ENCODE results near the gene EIF2AK3. TPM values are rescaled to one million over a fixed set of nuclear protein-coding genes. Genes with fewer than 3 reads are reported as not detected.

EIF2AK3 gene
- total RNA-seq = 10 to 100 TPM; 32.4 to 34.1 TPM

GRCh38 chr2:88627055-88627855 is at the start of gene EIF2AK3:
Gene EIF2AK3, minus strand, starts transcription at chr2:88627464. Its CDS starts 190 bp downstream, at chr2:88627274.
- ATAC-seq = peak; percentile 91 to 93
- Mint-ChIP-seq H3K4me1 (ENCODE audit: low read depth in 2 of 2) (peaks cover 13 to 14% of the 10 kb centered on the region in 2 donors), H3K4me3 (no peak within 1 kb of the TSS), H3K36me3 (no peaks in the 10 kb centered on the region), H3K27me3 (no peaks in the 10 kb centered on the region), H3K27ac (no peak within 1 kb of the TSS), H3K9me3 (no peaks in the 10 kb centered on the region)
- DNase-seq (ENCODE audit: low spot score) = peak; percentile 99

DNA sequence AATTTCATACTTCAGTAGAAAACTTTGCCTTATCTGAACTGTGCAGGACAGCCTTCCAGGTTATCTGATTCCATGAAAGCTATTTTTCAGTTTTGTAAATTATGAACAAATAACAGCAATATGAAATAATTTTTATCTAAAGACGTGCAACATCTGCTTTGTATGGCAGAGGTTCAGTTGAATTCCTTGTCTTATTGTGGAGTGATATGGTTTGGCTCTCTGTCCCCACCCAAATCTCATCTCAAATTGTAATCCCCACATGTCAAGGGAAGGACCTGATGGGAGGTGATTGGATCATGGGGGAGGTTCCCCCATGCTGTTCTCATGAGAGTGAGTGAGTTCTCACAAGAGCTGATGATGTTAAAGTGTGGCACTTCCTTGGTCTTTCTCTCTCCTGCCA is 46.1 kb upstream of the EIF2AK3 start:
- no peaks in the 10 kb centered on the region for H3K4me1 Mint-ChIP-seq (ENCODE audit: low read depth in 2 of 2)
- H3K27me3 Mint-ChIP-seq = peaks cover 4 to 13% of the 10 kb centered on the region in 2 donors
- no peak overlapping the region for H3K4me3 Mint-ChIP-seq
- H3K36me3 Mint-ChIP-seq = no peaks in the 10 kb centered on the region
- ATAC-seq (no peak), DNase-seq (ENCODE audit: low spot score) (no peak)
- no peak overlapping the region for H3K27ac Mint-ChIP-seq
- no peaks in the 10 kb centered on the region for H3K9me3 Mint-ChIP-seq

DNA sequence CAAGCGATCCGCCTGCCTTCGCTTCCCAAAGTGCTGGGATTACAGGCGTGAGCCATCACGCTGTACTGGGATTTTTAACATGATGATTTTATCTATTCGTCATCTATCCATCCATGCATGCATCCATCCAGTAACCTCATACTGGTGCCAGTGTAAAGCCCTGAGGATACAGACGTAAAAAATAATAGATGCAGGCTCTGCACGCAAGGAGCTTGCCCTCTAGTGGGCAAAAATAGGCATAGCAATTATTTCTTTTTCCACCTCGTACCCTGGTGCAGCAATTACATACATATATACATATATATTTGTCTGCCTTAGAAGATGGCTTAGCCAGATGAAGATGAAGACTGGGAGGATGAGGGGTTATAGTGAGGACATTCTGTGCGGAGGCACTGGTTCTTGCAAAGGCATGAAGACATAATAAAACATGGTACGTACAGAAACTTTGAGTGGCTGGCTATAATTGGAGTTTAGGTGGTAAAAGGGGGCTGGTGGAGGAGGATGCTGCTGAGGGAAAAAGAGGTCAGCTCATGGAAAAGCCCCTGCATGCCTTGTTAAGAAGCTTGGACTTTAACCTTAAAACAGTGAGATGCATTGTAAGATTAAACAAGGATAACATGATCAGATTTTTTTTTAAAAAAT is 44.6 kb upstream of the EIF2AK3 start:
- no peaks in the 10 kb centered on the region for H3K9me3 Mint-ChIP-seq
- H3K4me3 Mint-ChIP-seq = no peak overlapping the region
- H3K4me1 Mint-ChIP-seq (ENCODE audit: low read depth in 2 of 2) = peaks cover 5 to 6% of the 10 kb centered on the region in 2 donors
- ATAC-seq (peak; percentile 52 to 71), DNase-seq (ENCODE audit: low spot score) (no peak)
- peaks cover 4 to 8% of the 10 kb centered on the region in 2 donors for H3K27me3 Mint-ChIP-seq
- no peak overlapping the region for H3K27ac Mint-ChIP-seq
- no peaks in the 10 kb centered on the region for H3K36me3 Mint-ChIP-seq

DNA sequence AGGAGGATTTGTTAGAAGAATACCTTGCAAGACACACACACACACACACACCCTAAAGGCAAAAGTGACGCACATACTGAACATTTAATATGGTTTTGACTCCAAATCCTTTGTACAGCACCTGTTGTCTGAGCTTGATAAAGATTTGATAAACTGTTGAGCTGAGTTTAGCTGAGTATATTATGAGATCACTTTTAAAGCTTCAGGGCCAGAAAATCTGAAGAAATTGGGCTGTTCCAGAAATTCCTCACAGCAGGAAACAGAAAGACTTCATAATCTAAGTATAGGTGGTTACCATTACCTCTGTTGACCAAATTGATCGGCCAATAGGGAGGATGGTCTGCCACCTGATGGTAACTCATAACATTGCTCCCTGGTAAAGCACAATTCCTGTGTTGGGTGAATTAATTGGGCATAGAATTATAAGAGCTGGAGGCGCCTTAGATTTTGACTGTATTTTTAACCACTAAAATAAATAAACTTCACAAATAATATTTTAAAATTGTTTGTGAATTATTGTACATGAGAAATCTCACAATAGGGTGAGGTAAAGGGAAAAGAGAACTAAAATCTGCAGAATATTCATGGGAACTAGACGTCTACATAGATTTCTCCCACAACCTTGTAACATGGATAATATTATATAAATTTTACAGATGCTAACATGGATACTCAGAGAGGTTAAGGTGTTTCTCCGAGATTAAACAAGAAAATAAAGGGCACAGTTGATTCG is 42.4 kb upstream of the EIF2AK3 start:
- H3K27me3 Mint-ChIP-seq = peaks cover 4 to 8% of the 10 kb centered on the region in 2 donors
- H3K36me3 Mint-ChIP-seq = no peaks in the 10 kb centered on the region
- peak; percentile 64 for DNase-seq (ENCODE audit: low spot score)
- ATAC-seq = peak; percentile 60 to 61
- no peaks in the 10 kb centered on the region for H3K9me3 Mint-ChIP-seq
- no peak overlapping the region for H3K27ac Mint-ChIP-seq
- peaks cover 5 to 6% of the 10 kb centered on the region in 2 donors for H3K4me1 Mint-ChIP-seq (ENCODE audit: low read depth in 2 of 2)
- H3K4me3 Mint-ChIP-seq = no peak overlapping the region

DNA sequence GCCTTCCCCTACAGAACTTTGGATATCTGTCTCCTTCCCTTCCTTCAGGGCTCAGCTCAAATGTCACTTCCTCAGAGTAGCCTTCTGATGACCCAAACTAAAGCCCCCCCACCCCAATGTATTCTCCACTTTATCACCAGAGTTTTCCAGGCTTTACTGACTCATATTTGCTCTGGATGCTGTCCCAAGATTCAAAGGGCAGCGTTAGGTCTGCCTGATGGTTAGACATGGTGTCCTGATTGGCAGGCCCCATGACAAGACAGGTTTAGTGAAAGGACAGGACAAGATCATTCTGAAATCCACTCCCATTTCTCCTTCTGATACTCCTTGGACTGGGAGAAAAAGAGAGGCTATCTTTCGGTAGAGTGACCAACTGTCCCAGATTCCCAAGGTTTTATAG is 41.6 kb upstream of the EIF2AK3 start:
- H3K36me3 Mint-ChIP-seq = no peaks in the 10 kb centered on the region
- no peak overlapping the region for H3K27ac Mint-ChIP-seq
- DNase-seq (ENCODE audit: low spot score) = no peak
- peaks cover 4% of the 10 kb centered on the region in 2 donors for H3K27me3 Mint-ChIP-seq
- H3K9me3 Mint-ChIP-seq = no peaks in the 10 kb centered on the region
- ATAC-seq = no peak
- no peak overlapping the region for H3K4me3 Mint-ChIP-seq
- peaks cover 5 to 6% of the 10 kb centered on the region in 2 donors for H3K4me1 Mint-ChIP-seq (ENCODE audit: low read depth in 2 of 2)

DNA sequence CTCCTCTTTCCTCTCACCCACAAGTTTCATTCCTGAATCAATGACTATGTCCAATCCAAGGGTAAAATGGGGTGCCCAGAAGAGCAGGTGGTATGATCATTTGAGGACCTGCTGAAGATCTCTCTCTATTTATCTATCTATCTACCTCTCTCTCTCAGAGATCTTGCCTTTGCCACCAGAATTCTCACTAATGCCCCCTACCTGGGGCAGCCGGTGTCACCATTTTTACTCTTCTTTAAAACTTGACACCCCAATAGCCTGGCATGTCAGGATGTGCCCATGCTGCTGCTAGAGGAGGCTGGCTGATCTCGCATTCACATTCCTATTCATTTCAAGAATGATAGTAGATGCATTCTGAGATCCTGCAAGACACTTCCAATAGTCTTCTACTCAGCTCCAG is 40.0 kb upstream of the EIF2AK3 start:
- H3K27ac Mint-ChIP-seq = peak overlapping the region in 1 of 2 donors; percentile 73
- no peak for DNase-seq (ENCODE audit: low spot score)
- ATAC-seq = no peak
- no peaks in the 10 kb centered on the region for H3K36me3 Mint-ChIP-seq
- H3K27me3 Mint-ChIP-seq = peaks cover 0 to 3% of the 10 kb centered on the region in 2 donors
- H3K4me1 Mint-ChIP-seq (ENCODE audit: low read depth in 2 of 2) = peaks cover 5 to 6% of the 10 kb centered on the region in 2 donors
- no peak overlapping the region for H3K4me3 Mint-ChIP-seq
- no peaks in the 10 kb centered on the region for H3K9me3 Mint-ChIP-seq

GRCh38 chr2:88666576-88666975 is 39.3 kb upstream of the EIF2AK3 start:
- DNase-seq (ENCODE audit: low spot score) (no peak), ATAC-seq (peak in 1 of 2 donors; percentile 24)
- no peak overlapping the region for H3K4me3 Mint-ChIP-seq
- no peaks in the 10 kb centered on the region for H3K27me3 Mint-ChIP-seq
- peaks cover 5 to 6% of the 10 kb centered on the region in 2 donors for H3K4me1 Mint-ChIP-seq (ENCODE audit: low read depth in 2 of 2)
- peak overlapping the region in 1 of 2 donors; percentile 73 for H3K27ac Mint-ChIP-seq
- H3K9me3 Mint-ChIP-seq = no peaks in the 10 kb centered on the region
- no peaks in the 10 kb centered on the region for H3K36me3 Mint-ChIP-seq

DNA sequence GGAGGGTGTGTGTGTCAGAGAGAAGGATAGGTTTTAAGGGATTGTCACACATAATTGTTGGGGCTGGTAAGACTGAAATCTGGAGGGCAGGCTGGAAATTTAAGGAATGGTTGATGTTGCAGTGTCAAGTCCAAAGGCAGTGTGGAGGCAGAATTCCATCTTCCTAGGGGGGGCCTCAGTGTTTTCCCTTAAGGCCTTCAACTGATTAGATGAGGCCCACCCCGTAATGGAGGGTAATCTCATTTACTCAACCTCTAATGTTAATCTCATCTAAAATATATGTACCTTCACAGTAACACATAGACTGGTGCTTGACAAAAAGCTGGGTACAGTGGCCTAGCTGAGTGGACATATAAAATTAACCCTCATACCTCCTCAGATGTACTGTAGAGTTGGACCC is 33.4 kb upstream of the EIF2AK3 start:
- no peak overlapping the region for H3K4me3 Mint-ChIP-seq
- no peak for DNase-seq (ENCODE audit: low spot score)
- no peak overlapping the region for H3K27ac Mint-ChIP-seq
- H3K36me3 Mint-ChIP-seq = no peaks in the 10 kb centered on the region
- H3K9me3 Mint-ChIP-seq = no peaks in the 10 kb centered on the region
- no peaks in the 10 kb centered on the region for H3K27me3 Mint-ChIP-seq
- H3K4me1 Mint-ChIP-seq (ENCODE audit: low read depth in 2 of 2) = no peaks in the 10 kb centered on the region
- ATAC-seq = no peak

DNA sequence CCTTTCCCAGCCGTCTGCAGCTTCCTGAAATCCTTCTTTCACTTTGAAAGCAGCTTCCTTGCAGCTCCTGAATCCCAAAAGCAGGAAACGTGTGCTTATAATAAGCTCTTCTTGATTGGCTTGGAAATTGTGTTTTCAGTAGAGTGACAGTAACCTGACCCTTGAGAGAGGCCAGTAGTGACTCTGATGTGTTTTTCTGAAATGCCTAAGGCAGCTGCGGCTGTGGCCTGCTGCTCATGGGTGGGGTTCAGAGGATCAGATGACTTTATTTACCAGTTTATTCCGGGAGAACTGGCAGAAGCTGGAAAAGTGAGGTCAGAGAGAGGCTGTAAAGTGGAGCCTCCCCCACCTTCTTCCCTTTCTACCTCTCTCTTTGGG is 32.3 kb upstream of the EIF2AK3 start:
- Mint-ChIP-seq H3K4me3 (no peak overlapping the region), H3K4me1 (ENCODE audit: low read depth in 2 of 2) (no peaks in the 10 kb centered on the region), H3K9me3 (no peaks in the 10 kb centered on the region), H3K27me3 (no peaks in the 10 kb centered on the region), H3K27ac (no peak overlapping the region), H3K36me3 (no peaks in the 10 kb centered on the region)
- DNase-seq (ENCODE audit: low spot score) (no peak), ATAC-seq (no peak)

DNA sequence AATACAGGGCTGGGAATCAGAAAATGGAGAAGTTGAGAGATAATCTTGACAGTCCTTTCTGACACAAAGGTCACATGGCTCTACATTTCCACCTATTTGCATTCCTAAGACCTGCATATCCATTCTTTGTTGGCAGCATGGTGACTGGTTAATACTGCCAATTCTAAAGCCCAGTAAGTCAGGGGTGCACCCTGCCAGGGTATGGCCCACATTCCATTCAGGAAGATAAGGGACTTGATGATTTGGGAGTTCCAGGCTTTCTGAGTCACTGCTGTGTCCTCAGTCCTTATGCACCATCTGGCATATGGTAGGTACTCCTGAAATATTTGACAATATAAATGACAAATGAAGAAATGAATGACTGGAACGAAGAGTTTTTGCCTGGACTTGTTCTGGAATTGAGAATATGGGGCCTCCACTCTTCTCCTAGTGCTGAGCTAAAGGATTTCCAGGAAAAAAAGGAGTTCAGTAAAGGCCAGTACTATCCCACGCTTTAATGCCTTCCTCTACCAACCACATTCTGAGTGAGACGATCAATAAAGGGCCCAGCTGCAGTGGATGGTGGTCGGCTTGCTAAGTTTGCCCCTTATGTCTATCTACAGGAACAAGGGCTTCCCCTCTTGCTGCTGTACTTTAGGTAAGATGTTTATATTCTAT is 31.7 kb upstream of the EIF2AK3 start:
- Mint-ChIP-seq H3K27ac (no peak overlapping the region), H3K27me3 (no peaks in the 10 kb centered on the region), H3K9me3 (no peaks in the 10 kb centered on the region), H3K36me3 (no peaks in the 10 kb centered on the region), H3K4me3 (no peak overlapping the region), H3K4me1 (ENCODE audit: low read depth in 2 of 2) (no peaks in the 10 kb centered on the region)
- no peak for DNase-seq (ENCODE audit: low spot score)
- ATAC-seq = no peak

GRCh38 chr2:88658326-88658725 is 31.1 kb upstream of the EIF2AK3 start:
- no peak for DNase-seq (ENCODE audit: low spot score)
- H3K27ac Mint-ChIP-seq = no peak overlapping the region
- ATAC-seq = no peak
- H3K27me3 Mint-ChIP-seq = no peaks in the 10 kb centered on the region
- H3K36me3 Mint-ChIP-seq = no peaks in the 10 kb centered on the region
- no peak overlapping the region for H3K4me3 Mint-ChIP-seq
- no peaks in the 10 kb centered on the region for H3K9me3 Mint-ChIP-seq
- H3K4me1 Mint-ChIP-seq (ENCODE audit: low read depth in 2 of 2) = no peaks in the 10 kb centered on the region

DNA sequence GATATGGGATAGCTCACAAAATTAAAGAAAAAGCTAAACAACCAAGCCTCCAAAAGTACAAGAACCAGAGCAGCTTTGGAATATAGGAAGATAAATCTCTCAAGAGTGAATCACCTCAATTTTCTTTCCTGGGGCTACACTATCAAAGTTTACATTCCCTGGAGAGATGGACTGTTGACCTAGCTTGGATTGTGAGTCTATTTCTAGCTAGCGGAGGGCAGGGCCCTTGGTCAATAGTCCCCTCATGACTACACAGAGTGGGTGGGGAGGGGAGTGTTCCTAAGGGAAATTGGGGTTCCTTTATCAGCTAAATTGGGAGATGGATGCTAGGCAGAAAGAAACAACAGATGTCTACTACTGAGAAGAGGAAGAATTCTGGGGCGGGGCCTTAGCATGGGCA is 29.9 kb upstream of the EIF2AK3 start:
- H3K9me3 Mint-ChIP-seq = no peaks in the 10 kb centered on the region
- H3K27me3 Mint-ChIP-seq = no peaks in the 10 kb centered on the region
- H3K36me3 Mint-ChIP-seq = no peaks in the 10 kb centered on the region
- H3K4me1 Mint-ChIP-seq (ENCODE audit: low read depth in 2 of 2) = peaks cover 0 to under 1% of the 10 kb centered on the region in 2 donors
- DNase-seq (ENCODE audit: low spot score) = no peak
- no peak for ATAC-seq
- H3K4me3 Mint-ChIP-seq = no peak overlapping the region
- H3K27ac Mint-ChIP-seq = no peak overlapping the region

DNA sequence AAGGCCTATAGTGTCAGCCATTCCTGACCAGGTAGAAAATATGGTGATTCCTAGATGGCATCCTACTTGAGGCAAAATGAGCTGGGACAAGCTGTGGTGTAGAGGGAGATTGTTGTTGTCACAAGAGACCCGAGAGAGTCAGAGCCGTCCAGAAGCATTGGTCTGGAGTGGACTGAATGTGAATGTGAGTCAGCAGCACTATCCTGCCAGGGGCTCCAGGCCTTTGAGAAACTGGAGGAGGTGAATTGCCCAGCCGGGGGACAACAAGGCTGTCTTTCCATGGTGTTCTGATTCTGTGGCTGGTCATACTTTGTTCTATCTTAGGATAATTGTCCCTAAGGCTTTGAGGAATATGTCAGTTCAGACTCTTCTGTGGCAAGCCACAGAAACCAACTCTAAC is 29.4 kb upstream of the EIF2AK3 start:
- Mint-ChIP-seq H3K36me3 (no peaks in the 10 kb centered on the region), H3K4me3 (no peak overlapping the region), H3K9me3 (no peaks in the 10 kb centered on the region), H3K27me3 (no peaks in the 10 kb centered on the region), H3K4me1 (ENCODE audit: low read depth in 2 of 2) (peaks cover 3 to 4% of the 10 kb centered on the region in 2 donors), H3K27ac (no peak overlapping the region)
- no peak for DNase-seq (ENCODE audit: low spot score)
- ATAC-seq = no peak
